ENCODE data around the gene DCLK2.

DNA sequence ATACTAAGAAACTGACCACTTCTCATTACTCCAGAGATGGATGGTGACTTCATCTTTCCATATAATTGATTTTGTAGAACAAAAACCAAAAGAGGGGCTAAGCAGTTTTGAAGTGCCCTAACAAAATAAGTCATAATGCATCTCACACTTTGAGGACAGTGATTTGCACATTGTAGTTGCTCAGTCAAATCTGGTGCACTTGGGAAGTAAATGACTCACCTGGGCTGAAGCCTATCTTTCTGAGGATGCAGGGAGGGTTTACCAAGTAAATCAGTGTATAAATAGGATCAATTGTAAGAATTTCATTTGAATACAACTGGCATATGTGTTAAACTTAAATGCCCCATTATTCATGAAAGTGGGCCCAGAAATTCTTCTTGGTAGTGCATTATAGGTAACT, 134.2 kb downstream of the DCLK2 start:
- TF ChIP-seq CTCF (tag by site-specific recombination; IDR thresholded peaks at IDR 0.05) (no peak), REPIN1 (tag by site-specific recombination; IDR thresholded peaks at IDR 0.05; ENCODE audit: low read depth) (no peak), ZBTB11 (tag by site-specific recombination; conservative IDR thresholded peaks at IDR 0.05; ENCODE audit: low read depth) (no peak), ZNF488 (tag by site-specific recombination; IDR thresholded peaks at IDR 0.05) (no peak)
